ENCODE measurements around the gene HNF1B.

The HNF1B gene

DNA sequence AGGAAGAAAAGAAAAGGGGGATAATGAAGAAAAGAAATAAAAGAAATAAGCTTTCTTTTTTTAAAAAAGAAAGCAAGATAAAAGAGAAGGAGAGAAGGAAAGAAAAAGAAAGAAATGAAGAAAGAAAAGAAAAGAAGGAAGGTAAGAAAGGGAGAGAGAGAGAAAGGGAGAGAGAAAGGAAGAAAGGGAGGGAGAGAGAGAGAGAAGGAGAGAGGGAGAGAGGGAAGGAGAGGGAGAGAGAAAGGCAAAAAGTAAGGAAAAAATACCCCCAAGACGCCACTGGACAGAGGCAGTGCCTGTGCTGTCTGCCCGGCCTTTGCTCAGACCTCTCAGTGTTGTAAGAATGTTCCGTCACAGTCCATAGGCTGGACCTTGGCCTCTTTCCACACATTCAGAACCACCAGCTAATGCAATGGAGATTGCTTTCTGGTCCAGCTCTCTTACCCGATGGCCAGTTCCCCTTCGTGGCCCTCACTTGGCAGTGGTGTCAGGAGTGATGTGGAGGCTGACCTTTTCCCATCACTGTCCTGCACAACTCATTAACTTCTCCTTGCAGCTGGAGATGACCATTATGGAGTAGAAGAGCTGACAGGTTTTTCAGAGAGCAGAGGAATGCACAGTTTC is 14.3 kb upstream of the HNF1B start:
- no peak for DNase-seq

GRCh38 chr17:37756051-37756450 is 11.2 kb upstream of the HNF1B start:
- no peak for DNase-seq

DNA sequence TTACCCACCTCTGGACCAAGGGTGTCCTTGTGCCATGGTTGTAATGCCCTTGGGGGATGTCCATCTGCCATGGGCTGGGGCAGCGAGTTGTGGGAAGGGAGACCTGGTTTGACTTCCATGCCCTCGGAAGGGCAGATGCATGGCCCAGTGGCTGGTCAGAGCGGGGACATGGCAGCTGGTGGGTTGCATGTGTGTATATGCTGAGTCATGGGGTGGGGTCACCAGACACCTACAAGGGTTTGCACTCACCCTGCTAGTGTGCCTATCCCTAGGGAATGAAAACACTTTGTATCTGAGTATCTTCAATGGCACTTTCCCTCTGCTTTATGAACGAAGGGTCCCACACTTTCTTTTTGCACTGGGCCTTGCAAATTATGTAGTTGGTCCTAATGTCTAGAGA is 10.6 kb upstream of the HNF1B start:
- no peak for DNase-seq

DNA sequence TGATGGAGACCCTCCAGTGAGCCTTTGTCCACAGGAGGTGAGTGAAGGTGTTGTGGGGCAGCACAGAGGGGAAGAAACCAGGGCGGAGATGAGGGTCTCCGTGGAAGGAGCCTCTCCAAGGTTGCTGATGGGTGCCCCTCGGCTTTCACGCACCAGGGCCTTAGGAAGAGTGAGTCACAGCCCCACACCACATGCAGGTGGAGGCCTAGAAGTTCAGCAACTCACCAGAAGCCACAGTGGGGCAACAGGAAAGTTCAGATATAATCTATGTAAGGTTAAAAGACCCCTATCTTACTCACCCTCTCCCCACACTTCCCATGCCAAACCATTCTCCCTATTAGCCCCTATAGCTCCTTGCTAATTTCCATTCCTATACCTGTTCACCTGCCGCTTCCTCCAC is 9.5 kb upstream of the HNF1B start:
- DNase-seq = no peak

DNA sequence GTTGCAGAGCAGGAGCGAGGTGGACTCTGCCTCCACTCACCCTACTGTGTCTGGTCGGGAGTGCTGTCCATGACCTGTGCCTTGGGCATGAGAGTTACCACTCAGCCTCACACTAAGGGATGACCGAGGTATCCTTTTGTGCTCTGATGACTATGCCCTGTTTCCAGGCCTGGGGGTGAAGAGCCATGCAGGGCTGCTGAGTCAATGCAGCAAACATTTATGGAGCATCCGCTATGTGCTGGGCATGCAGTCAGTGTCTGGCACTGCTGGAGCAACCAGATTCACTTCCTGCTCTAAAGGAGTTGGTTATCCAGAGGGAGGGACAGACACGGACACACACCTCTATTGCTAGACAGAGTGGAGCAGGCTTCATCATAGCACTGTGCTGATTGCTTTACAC is 7.6 kb upstream of the HNF1B start:
- DNase-seq = peak; percentile 80

DNA sequence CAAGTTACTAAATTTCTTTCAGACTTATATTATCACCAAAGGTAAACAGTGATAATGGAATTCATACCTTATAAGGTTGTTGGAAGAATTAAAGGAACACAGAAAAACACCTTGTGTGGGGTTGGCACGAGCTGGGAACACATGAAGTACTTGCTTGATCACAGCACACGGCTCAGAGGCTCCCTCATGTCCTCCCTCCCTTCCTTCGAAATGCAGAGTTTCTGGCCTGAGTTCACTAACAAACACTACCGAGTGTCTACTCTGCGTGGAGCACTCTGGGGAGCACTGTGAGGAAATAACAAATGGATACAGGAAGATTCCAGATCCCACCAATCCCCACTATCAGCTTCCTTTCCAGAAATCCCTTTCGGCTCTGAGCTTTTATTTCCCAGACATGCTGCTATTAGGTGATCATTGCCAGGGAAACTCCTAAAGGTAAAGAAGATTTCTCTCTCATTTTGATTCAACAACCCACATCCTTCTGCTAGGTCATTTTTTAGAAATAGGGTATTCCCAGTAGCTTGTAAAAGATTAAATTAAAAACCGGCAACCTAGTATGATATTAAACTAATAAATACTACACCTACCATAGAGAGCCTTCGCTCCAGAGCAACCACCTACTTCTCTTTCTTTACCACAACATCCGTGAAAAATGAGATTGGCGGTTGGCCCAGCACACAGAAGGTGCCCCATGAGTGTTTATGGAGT is 6.1 kb upstream of the HNF1B start:
- DNase-seq = no peak

DNA sequence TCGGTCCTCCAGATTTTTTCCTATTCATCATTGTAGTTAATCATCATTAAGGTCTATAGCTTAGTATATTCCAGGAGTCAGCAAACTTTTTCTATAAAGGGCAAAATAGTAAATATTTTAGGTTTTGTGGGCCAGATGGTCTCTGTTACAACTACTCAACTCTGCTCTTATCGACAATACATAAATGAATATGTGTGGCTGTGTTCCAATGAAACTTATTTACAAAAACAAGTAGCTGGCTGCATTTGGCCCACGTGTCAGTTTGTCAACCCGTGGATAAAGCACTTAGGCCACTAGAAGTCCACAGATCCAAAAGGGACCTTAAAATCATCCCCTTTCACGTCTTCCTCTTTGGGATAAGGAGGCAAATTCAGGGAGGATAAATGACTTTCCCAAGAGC is 5.4 kb upstream of the HNF1B start:
- no peak for DNase-seq

GRCh38 chr17:37747222-37747621 is 2.4 kb upstream of the HNF1B start:
- DNase-seq = no peak

GRCh38 chr17:37746617-37747016 is 1.8 kb upstream of the HNF1B start:
- no peak for DNase-seq

GRCh38 chr17:37745801-37746426 is 1.1 kb upstream of the HNF1B start:
- DNase-seq = no peak

- DNase-seq = no peak
Measured at GRCh38 chr17:37744633-37744927, 279 bp downstream of the HNF1B start.

- DNase-seq = no peak
Measured at GRCh38 chr17:37743875-37744632, 805 bp downstream of the HNF1B start.

- DNase-seq = no peak
Measured at GRCh38 chr17:37743612-37743874, 1.3 kb downstream of the HNF1B start.

DNA sequence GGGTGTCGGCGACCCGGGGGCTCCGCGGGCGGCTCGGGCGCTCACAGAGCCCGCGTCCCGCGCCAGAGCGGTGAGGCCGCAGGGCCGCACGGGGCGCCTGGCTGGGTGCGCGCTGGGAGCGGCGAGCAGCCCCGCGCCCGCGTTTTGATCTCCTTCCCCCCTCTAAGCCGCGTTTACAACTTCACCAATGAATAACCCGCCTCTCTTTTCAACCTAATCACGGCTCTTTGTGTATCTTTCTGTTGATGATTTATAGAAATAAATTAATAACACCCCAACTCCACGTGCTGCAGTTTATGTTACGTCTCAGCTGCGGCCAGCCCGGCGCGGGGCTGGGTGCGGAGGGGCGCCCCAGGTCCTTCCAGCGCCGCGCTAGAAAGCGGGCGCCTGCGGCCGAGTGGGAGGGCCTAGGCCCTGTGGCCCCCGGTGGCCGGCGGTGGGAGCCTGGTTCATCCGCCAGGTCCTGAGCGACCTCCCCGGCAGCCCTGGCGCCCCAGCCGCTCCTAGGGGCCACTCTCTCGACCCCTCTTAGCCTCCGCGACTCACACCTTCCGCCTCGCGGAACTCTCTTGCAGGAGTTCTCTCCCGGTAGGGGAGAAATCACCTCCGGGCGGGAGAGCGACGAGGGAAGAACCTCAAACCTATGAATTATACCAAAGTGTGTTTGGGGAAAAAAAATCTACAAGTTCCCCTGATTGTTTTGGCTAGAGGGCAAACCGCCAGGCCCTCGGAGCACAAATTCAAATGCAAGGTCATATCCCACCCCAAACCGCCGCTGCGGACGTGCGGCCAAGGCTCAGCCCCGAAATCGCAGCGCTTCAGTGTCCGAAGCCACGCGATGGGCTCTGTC is 1.9 kb downstream of the HNF1B start:
- DNase-seq = no peak

DNA sequence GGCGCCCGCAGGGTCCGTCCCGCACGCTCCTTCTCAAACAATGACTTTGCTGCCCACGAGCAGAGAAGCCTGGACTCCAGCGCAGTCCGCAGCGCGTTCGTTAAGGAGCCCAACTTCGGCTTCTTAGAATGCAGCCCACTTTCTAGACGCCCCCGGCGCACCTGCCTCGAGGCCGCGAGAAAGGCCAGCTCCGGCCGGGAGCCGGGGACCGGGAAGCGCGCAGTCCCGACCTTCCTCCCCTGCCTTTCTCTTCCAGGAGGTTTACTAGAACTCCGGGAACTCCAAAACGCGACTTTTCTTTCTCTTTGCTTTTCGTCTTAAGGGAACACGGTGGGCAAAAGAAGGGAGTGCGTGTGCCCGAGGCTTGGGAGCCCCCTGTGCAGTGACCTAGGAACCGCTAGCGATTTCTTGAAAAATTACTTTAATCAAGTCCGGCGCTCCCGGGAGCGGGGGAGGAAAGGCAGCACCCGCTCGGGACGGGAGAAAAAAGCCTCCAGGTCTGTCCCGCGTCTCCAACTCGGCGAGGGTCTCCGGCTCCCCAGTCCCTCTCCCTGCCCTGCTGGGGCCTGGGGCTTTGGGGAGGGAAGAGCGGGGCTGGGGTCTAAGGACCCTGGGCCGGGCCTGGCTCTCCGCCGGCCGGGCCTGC is 2.6 kb downstream of the HNF1B start:
- DNase-seq = no peak

- no peak for DNase-seq
Measured at GRCh38 chr17:37741341-37742115, 3.3 kb downstream of the HNF1B start.

- DNase-seq = no peak
Measured at GRCh38 chr17:37740915-37741314, 3.9 kb downstream of the HNF1B start.

- no peak for DNase-seq
Measured at GRCh38 chr17:37737971-37738370, 6.9 kb downstream of the HNF1B start.

DNA sequence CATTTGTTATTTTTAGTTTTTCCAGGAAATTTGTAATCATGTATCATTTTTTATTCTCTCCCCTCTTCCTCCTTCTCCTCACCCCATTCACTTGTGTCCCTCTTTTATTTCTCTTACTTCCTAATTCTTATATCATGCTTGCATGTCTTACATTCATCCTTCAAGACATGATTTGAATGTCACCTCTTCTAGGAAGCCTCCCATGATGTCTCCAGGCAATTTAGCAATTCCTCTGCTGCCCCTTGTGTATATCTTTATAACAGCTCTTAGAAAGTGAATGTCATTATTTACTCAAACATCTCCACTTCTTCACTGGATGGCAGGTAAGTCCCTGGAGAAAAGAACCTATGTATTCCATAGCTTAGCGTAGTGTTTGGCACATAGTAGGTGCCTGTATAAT is 7.8 kb downstream of the HNF1B start:
- DNase-seq = no peak

DNA sequence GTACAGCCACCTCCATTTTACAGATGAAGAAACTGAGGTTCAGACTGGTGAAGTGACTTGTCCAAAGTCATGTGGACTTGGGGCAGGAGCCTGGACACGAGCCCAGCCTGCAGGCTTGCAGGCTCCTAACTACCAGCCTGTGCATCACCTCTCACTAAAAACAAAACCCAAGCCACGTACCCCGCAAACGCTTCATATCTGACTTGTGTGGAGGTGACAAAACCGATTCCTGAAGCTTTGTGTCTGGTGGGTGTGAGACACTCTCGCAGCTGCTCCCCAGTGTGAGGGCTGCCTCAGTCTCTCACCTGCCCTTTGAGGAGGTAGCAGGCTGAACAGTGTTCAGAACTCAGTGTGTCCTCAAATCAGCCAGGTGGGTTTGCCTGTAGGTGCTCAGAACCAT is 8.4 kb downstream of the HNF1B start:
- no peak for DNase-seq

- DNase-seq = no peak
Measured at GRCh38 chr17:37735165-37735564, 9.7 kb downstream of the HNF1B start.

DNA sequence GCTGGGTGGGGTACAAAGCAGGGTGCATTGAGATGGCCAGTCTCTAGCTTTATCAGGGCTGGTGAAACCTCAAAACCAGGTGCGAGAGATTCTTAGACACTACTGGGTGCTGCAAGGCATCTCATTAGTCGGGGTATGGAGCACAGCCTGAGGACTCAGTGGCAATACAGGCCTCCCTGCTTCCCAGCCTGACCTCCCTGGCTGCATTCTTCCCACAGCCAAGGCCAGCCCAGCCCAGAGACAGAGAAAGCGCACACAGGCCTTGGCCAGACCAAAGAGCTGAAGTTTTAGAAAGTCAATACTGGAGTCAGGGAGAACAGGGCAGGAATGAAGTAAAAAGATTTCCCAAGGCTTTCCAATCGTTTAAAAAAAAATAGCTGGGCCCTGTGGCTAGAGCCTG is 12.5 kb downstream of the HNF1B start:
- no peak for DNase-seq

All from amniotic stem cell (primary cell).